ENCODE results near the gene ASAH2.

DNA sequence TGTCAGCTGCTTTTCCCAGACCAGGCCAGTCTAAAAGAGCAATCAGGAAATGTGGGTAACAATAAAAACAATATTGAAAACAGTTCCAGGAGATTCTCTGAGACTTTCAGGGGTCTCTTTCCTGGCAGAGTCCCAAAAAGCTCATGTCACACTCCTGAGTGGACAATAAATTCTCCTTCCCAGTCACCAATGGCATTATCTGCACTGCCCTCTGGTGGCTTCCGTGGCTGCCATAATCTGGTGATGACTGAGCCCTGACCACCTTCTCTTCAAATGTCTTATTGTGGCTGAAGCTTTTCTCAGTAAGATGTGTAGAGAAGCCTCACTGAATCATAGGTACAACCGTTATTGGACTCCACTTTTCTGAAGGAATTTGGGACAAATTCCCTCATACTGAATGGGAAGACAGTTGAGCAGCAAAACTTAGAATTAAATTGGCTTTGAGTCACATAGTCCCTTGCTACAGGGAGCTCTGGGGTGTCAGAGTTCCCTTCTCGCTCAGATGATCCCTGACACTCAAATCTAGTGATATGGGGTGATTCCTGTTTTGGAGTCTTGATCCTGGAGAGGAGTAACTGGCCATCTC lies 24.4 kb upstream of the ASAH2 start:
- TF ChIP-seq, protein P1, sequence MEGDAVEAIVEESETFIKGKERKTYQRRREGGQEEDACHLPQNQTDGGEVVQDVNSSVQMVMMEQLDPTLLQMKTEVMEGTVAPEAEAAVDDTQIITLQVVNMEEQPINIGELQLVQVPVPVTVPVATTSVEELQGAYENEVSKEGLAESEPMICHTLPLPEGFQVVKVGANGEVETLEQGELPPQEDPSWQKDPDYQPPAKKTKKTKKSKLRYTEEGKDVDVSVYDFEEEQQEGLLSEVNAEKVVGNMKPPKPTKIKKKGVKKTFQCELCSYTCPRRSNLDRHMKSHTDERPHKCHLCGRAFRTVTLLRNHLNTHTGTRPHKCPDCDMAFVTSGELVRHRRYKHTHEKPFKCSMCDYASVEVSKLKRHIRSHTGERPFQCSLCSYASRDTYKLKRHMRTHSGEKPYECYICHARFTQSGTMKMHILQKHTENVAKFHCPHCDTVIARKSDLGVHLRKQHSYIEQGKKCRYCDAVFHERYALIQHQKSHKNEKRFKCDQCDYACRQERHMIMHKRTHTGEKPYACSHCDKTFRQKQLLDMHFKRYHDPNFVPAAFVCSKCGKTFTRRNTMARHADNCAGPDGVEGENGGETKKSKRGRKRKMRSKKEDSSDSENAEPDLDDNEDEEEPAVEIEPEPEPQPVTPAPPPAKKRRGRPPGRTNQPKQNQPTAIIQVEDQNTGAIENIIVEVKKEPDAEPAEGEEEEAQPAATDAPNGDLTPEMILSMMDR (IDR thresholded peaks at IDR 0.05) = peak; percentile 21 to 66 (median 52)
- no peak for TF ChIP-seq POLR2A (IDR thresholded peaks at IDR 0.05)

Data from heart left ventricle (tissue), 13 donors.